Astrocyte (in vitro differentiated cells and primary cell): Measurements from ENCODE around the gene ARPC4.

Experiments used
- CTCF ChIP-seq: IDR thresholded peaks from 2 replicates; pipeline ENCODE4 v1.5.1; 2011; ENCODE audit warnings: low read depth, mild to moderate bottlenecking, inconsistent platforms, low read length, moderate library complexity; ENCODE audit not compliant: insufficient read depth
- EZH2 ChIP-seq: IDR thresholded peaks from 2 replicates; pipeline ENCODE4 v1.6.1; 2012; ENCODE audit warnings: mild to moderate bottlenecking, low read length, inconsistent platforms; ENCODE audit not compliant: insufficient read depth

- TF ChIP-seq CTCF (no peak), EZH2 (no peak)
Observed at GRCh38 chr3:9749645-9750555, 43.0 kb upstream of the ARPC4 start, which contains the start of gene OGG1.
